Right lung (tissue), 5 donors: ENCODE results near the gene CRISP1. TPM values are rescaled to one million over a fixed set of nuclear protein-coding genes. Genes with fewer than 3 reads are reported as not detected.
"Not testable (repeated sequence)": the region's sequence is repeated elsewhere in the genome, so short reads cannot be mapped to it uniquely, and the experiment has no call there.

ENCODE experiments used
- DNase-seq, 2 donors: peaks; one replicate each; pipeline ENCODE4 v3.0.0-alpha.2; 2013
- polyA plus RNA-seq, 5 donors: library from polyadenylated mRNA; unstranded; fragments of 120-200 nt; gene quantifications; one replicate each; pipeline versions ENCODE4 v1.2.1 to v1.2.3, GENCODE V29; 2013; ENCODE audit warnings: inconsistent platforms in 1 of 5, low replicate concordance in 1 of 5; ENCODE audit not compliant: insufficient read length in 5 of 5, insufficient read depth in 1 of 5

Gene CRISP1
- polyA plus RNA-seq, 5 donors = not detected

- DNase-seq = no peak
These were observed 24.9 kb downstream of the CRISP1 start for GRCh38 chr6:49841424-49841823.

DNA sequence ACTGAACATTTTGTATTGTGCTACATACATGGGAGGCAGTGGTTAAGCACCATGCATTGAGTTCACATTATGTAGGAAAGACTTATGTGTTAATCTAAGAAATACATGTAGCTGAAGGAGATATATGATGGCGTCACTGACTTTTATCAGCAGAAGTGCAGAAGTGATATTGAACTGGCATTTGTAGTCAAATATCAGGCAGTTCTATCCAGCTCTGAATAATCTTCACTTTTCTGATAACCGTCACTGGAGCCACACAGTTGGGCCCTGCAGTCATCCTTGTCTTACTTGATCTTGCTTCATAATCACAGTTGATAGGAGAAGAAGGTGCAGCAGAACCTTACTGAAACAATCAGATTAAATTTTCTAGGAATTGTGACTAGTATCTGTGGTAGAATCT is 26.4 kb downstream of the CRISP1 start:
- no peak for DNase-seq

DNA sequence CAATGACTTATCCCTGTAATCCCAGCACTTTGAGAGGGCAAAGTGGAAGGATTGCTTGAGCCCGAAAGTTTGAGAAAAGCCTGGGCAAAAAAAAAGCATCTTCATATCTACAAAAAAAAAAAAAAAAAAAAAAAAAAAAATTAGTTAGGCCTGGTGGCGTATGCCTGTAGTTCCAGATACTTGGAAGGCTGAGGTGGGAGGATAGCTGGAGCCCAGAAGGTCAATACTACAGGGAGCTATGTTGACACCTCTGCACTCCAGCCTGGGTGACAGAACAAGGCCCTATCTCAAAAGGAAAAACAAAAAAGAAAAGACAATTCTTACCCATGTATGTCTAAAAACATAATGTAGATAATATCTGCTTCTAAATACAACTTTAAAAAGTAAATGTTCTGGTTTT is 27.2 kb downstream of the CRISP1 start:
- no peak for DNase-seq

DNA sequence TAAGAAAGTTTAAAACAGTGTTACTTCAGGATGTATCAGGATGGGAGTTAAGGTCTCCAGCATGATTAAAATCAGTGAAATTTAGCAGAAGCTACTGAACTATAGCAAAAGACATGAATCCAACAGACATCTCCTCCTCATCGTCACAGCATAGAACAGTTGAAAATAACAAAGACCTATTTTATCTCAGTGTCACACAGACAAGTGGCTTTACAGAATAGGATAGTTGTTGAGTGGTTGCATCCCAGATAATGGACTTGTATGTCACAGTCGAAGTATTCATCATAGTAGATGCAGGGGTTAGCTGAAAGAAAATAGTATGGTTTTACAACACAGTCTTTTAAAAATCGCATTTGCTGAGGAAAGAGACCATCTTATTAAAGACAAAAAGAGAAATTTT is 31.2 kb downstream of the CRISP1 start:
- no peak for DNase-seq

DNA sequence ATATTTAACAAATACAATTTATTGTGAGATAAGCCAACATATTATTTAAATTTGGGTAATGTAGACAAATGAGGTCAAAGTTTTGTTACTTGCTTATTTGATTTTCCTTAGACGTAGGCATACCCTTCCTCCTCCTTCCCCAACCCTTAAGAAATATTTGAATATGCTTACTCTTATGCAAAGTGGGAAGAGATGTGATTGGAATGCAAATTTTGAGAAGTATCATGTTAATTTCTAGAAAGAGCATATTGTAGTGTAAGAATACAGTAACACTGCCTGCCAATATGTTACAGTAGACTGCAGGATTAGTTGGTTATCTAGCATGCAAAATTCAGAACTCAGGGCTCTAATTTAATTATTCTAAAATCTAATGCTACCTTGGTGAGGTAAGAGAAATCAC is 32.9 kb downstream of the CRISP1 start:
- DNase-seq = no peak

- no peak for DNase-seq
These were observed 39.5 kb downstream of the CRISP1 start for GRCh38 chr6:49826743-49827406.

DNA sequence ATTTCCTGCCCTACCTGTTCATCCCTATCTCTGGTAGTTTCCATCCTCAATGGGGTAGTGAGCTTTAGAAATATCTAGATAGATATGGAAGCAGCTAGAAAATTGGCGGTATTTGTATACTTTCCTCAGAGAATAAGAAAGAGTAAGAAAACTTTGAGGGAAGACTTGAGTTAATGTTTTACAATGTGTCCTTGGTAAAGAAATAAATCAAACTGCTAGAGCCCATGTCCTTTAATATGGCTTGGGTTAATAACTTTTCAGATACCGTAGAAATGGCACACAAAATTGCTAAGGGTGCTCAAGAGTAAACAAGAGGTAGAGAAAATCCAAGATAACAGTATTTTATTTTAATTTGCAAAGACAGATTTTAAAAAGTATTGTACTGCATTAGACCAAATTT is 51.2 kb downstream of the CRISP1 start:
- no peak for DNase-seq

DNA sequence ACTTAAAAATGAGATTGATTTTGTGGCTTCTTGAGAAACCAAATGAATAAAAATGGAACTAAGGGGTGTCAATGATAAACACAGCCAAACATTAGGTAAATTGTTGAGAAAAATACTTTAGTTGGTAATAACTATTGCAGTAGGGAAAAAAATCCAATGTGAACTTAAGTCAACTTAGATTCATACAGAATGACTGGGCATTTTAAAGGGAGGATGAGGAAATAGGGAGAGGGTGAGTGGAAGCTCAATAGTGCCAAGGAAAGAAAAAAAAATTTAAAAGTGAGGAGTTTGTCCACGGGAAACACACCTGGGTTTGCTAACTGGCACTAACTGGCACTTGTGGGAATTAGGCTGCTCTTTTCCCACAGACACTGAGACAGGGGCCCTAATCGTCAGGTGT is 53.1 kb downstream of the CRISP1 start:
- DNase-seq = no peak

DNA sequence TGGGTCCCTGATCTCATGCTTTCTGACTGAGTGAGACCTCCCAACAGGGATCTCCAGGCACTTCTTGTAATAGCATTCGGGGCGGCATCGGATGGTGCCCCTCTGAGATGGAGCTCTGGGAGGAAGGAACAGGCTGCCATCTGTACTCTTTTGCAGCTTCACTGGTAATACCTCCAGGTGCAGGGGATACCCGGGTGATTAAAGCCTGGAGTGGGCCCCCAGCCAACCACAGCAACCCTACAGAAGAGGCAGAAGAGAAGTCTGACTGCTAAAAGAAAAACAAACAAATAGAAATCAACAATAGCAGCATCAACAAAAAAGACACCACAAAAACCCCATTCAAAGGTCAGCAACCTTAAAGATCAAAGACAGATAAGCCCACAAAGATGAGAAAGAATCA is 60.2 kb downstream of the CRISP1 start:
- DNase-seq = no peak

GRCh38 chr6:49805246-49805645 is 61.1 kb downstream of the CRISP1 start:
- no peak for DNase-seq

- DNase-seq = no peak
These were observed 64.8 kb downstream of the CRISP1 start for GRCh38 chr6:49801525-49801924.

DNA sequence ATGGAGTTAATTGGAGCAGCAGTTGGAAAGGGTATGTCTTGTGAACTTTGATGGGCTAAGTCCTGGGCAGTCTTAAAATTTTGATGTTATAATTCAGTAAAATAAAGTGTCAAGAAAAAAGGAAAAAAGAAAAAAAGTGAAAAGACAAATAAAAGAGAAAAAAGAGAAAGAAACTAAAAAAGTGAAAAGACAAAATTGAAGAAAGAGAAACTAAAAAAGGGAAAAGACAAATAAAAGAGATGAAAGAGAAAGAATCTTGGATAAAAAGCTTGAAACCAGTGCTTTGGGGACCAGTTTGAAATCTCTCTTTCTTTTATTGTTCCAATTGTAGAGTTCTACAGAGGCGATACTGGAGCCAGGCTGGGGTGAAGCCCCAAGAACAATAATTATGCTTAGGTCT is 67.2 kb downstream of the CRISP1 start:
- DNase-seq = no peak

- not testable (repeated sequence) for DNase-seq
These were observed 69.4 kb downstream of the CRISP1 start for GRCh38 chr6:49796842-49797455.

DNA sequence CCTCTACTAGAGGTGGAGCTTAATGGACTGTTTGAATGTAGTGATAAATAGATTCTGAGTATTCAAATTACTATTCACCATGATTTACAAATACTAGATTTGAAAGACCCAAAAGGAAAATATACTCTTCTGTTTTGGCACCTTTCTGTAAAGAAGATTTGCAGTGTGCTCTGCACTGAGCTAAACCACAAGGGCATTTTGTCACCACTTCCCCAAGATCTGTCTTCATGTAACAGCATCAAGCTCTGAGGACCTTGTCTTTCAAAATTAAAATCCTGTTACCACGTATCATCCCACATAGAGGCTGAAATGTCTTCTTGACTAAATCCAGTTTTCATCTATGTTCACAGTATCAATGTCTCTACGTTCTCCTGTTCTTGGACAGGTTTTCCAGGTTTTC is 76.0 kb downstream of the CRISP1 start:
- no peak for DNase-seq

- no peak for DNase-seq
These were observed 79.2 kb downstream of the CRISP1 start, which contains the start of gene PGK2 for GRCh38 chr6:49787176-49787575. Gene PGK2, minus strand, starts transcription at chr6:49787285. Its CDS starts 98 bp downstream, at chr6:49787187.

DNA sequence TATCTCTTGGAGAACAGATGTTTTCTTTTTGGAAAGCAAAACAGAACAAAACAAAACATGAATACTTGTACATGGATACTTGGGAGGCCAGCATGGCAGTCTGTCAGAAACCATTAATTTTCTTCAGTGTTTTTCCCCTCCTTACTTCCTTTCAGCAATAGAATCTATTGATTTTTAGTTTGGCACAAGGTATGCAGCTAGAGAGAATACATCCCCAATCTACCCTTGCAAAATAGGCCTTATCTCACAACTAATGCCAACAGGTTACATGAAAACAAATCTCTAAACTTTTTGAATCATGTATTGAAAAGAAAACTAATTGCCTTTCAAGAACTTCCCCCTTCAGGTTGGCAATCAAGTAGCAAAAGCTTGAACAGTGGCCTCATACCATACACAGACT is 82.1 kb downstream of the CRISP1 start:
- no peak for DNase-seq

Other genes with a start within 250 kb of the CRISP1 start
- 1 to 10 TPM; 1.7 to 6.7 (median 1.8) TPM for gene RHAG, start 229.7 kb downstream of the CRISP1 start, polyA plus RNA-seq
- 1 to 10 TPM in 2 of 5 donors, under 1 TPM in 3; 0.18 to 1.2 (median 0.62) TPM for gene CRISP2, start 153.0 kb downstream of the CRISP1 start, polyA plus RNA-seq
- 1 to 10 TPM in 1 of 5 donors, under 1 TPM in 4; 0.20 to 1.2 (median 0.35) TPM for gene CRISP3, start 122.1 kb downstream of the CRISP1 start, polyA plus RNA-seq
- gene PGK2, start 79.2 kb downstream of the CRISP1 start, polyA plus RNA-seq = not detected
- not detected for gene DEFB114, start 97.6 kb upstream of the CRISP1 start, polyA plus RNA-seq
- gene DEFB113, start 103.1 kb upstream of the CRISP1 start, polyA plus RNA-seq = not detected
- gene DEFB110, start 155.5 kb upstream of the CRISP1 start, polyA plus RNA-seq = not detected
- gene DEFB112, start 183.4 kb upstream of the CRISP1 start, polyA plus RNA-seq = not detected